ENCODE results near the gene PHACTR2.
A peak's percentile ranks its signal among the peaks of the same experiment; 100 is the strongest.

PHACTR2 gene

GRCh38 chr6:143741480-143741879 lies 63.7 kb downstream of the PHACTR2 start:
- no peak for DNase-seq (ENCODE audit: low read depth, low spot score)

GRCh38 chr6:143742070-143742954 lies 64.5 kb downstream of the PHACTR2 start:
- no peak for DNase-seq (ENCODE audit: low read depth, low spot score)

- no peak for DNase-seq (ENCODE audit: low read depth, low spot score)
Observed at GRCh38 chr6:143742955-143743255, 65.1 kb downstream of the PHACTR2 start.

GRCh38 chr6:143743301-143744166 lies 65.8 kb downstream of the PHACTR2 start:
- DNase-seq (ENCODE audit: low read depth, low spot score): no peak

- no peak for DNase-seq (ENCODE audit: low read depth, low spot score)
Observed at GRCh38 chr6:143744551-143745165, 66.9 kb downstream of the PHACTR2 start.

- DNase-seq (ENCODE audit: low read depth, low spot score): peak; percentile 57
Observed at GRCh38 chr6:143745166-143746133, 67.7 kb downstream of the PHACTR2 start.

- no peak for DNase-seq (ENCODE audit: low read depth, low spot score)
Observed at GRCh38 chr6:143746202-143747119, 68.7 kb downstream of the PHACTR2 start.

GRCh38 chr6:143747347-143747842 lies 69.6 kb downstream of the PHACTR2 start:
- DNase-seq (ENCODE audit: low read depth, low spot score): no peak

- DNase-seq (ENCODE audit: low read depth, low spot score): no peak
Observed at GRCh38 chr6:143749891-143750290, 72.1 kb downstream of the PHACTR2 start.

- DNase-seq (ENCODE audit: low read depth, low spot score): no peak
Observed at GRCh38 chr6:143750877-143751276, 73.1 kb downstream of the PHACTR2 start.

- DNase-seq (ENCODE audit: low read depth, low spot score): no peak
Observed at GRCh38 chr6:143752459-143752858, 74.7 kb downstream of the PHACTR2 start.

GRCh38 chr6:143753678-143754077 lies 75.9 kb downstream of the PHACTR2 start:
- DNase-seq (ENCODE audit: low read depth, low spot score): no peak

GRCh38 chr6:143754204-143754603 lies 76.4 kb downstream of the PHACTR2 start:
- no peak for DNase-seq (ENCODE audit: low read depth, low spot score)

- no peak for DNase-seq (ENCODE audit: low read depth, low spot score)
Observed at GRCh38 chr6:143755301-143755744, 77.6 kb downstream of the PHACTR2 start.

GRCh38 chr6:143757346-143757832 lies 79.6 kb downstream of the PHACTR2 start:
- DNase-seq (ENCODE audit: low read depth, low spot score): no peak

GRCh38 chr6:143758551-143758950 lies 80.8 kb downstream of the PHACTR2 start:
- DNase-seq (ENCODE audit: low read depth, low spot score): no peak

GRCh38 chr6:143759666-143760065 lies 81.9 kb downstream of the PHACTR2 start:
- DNase-seq (ENCODE audit: low read depth, low spot score): no peak

GRCh38 chr6:143761074-143761473 lies 83.3 kb downstream of the PHACTR2 start:
- no peak for DNase-seq (ENCODE audit: low read depth, low spot score)

- DNase-seq (ENCODE audit: low read depth, low spot score): no peak
Observed at GRCh38 chr6:143762126-143762525, 84.4 kb downstream of the PHACTR2 start.

Data from smooth muscle cell of the brain vasculature (primary cell).